NCI-H345 (cell line): ENCODE data around the gene RIMOC1.
"Not testable (repeated sequence)": the region's sequence is repeated elsewhere in the genome, so short reads cannot be mapped to it uniquely, and the experiment has no call there.

Experiments
- DNase-seq: peaks from one replicate; lab custom pipeline; 2025; lab: John Stamatoyannopoulos, UW

Gene RIMOC1

GRCh38 chr5:41891066-41891707 lies 13.0 kb upstream of the RIMOC1 start:
- no peak for DNase-seq

GRCh38 chr5:41892031-41892430 lies 12.1 kb upstream of the RIMOC1 start:
- DNase-seq, result no peak

- DNase-seq, result no peak
Observed at GRCh38 chr5:41893074-41893851, 10.9 kb upstream of the RIMOC1 start.

- DNase-seq, result no peak
Observed at GRCh38 chr5:41896230-41896629, 7.9 kb upstream of the RIMOC1 start.

- DNase-seq, result no peak
Observed at GRCh38 chr5:41903382-41903891, 707 bp upstream of the RIMOC1 start.

DNA sequence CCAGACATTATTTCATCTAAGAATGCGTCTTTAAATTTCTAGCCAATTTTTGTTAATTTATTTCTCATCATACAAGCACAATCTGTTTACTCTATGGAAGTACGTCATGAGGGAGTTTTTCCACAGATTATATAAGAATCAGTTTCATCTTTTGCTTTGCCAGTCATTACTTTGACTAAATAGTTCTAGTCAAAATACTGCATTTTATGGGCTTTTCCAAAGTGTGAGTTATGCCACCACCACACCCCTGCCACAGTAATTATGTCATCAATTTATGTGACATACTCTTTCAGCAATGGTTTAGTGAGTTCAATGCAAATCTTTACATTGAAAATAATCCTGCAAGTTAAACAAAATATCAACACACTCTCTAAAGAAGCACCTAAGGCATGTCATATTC lies 2.0 kb downstream of the RIMOC1 start:
- no peak for DNase-seq

GRCh38 chr5:41908374-41909079 lies 4.4 kb downstream of the RIMOC1 start:
- no peak for DNase-seq

- DNase-seq, result no peak
Observed at GRCh38 chr5:41918105-41918504, 14.0 kb downstream of the RIMOC1 start.

- no peak for DNase-seq
Observed at GRCh38 chr5:41921166-41921565, 17.0 kb downstream of the RIMOC1 start.

- no peak for DNase-seq
Observed at GRCh38 chr5:41921874-41922273, 17.7 kb downstream of the RIMOC1 start.

DNA sequence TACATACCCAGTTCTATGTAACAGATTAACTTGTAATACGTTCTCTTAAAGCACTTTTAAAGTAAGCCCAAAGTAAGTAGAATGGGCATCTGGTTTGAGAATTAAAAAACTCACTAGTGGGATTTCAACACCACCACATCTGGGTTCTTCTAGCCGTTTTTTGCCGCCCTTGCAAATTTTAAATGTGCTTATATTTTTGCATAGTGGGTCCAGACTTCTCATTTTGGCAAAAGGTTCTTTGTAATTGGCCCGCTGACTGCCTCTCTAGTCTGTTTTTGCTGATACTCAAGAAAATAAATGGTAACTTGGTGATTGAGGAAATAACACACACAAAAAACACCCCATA lies 20.4 kb downstream of the RIMOC1 start:
- DNase-seq, result no peak

DNA sequence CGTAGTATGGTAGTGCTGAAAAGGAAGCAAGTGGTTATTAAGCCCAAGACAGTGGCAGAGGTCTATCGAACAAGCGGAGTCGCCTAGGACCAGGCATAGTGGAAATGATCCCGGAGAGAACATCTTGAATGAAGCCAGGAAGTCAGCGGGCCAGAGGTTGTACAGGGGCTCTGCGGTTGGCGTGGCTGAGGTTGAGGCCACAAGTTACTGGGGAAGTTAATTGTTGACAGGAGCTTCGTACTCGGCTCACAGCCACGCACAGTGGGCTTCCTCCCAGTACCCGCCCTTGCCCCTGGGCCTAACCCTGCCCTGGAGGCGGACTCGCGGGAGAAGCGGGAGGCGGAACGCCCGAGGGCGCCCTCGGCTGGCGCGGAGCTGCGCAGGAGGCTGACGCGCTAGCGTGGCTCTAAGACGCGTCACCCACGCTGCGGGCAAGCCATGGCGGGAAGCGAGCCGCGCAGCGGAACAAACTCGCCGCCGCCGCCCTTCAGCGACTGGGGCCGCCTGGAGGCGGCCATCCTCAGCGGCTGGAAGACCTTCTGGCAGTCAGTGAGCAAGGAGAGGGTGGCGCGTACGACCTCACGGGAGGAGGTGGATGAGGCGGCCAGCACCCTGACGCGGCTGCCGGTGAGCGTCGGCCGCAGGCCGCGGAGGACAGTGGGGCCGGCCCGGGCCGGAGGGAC lies 20.9 kb downstream of the RIMOC1 start, which contains the start of gene FBXO4:
Gene FBXO4 (plus strand): TSS at position 410 of the 683 bp plus-strand sequence. CDS start 29 bp downstream, at position 439.
- DNase-seq, result peak; percentile 82

DNA sequence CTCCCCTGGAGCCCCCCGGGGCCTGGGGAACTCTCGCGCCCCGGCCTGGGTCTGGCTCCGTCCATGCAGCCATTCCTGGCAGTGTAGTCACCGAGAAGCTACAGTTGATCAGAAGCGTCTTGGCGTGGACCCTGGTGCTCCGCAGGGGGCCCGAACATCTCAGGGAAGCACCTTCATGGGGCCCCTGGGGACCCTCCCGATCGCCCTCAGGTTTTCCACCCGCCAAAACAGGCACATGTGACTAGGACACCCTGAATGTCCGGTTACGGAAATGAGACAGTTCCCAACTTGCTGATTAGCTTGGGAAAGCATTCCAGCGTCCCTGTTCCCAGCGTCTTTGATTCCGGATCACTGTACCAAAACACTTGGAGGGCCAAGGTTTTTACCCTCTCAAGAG lies 21.4 kb downstream of the RIMOC1 start:
- DNase-seq, result peak; percentile 23

- no peak for DNase-seq
Observed at GRCh38 chr5:41927604-41928003, 23.5 kb downstream of the RIMOC1 start.

DNA sequence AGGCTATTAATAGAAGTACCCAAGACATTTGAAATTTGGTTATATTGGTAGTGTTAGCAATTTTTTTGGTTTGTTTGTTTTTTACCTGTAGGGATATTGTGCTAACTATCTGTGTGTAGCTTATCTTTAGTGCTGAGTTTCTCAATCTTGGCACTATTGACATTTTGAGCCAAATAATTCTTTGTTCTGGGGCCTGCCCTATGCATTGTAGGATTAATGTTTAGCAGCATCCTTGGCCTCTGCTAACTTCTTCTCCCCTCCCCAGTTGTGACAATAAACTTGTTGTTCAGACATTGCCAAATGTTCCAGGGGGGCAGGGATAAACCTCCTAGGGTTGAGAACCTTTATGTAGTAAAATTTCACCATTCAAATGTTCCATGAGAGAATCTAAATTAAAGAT lies 24.9 kb downstream of the RIMOC1 start:
- DNase-seq, result no peak

GRCh38 chr5:41932770-41933169 lies 28.6 kb downstream of the RIMOC1 start:
- DNase-seq, result no peak

DNA sequence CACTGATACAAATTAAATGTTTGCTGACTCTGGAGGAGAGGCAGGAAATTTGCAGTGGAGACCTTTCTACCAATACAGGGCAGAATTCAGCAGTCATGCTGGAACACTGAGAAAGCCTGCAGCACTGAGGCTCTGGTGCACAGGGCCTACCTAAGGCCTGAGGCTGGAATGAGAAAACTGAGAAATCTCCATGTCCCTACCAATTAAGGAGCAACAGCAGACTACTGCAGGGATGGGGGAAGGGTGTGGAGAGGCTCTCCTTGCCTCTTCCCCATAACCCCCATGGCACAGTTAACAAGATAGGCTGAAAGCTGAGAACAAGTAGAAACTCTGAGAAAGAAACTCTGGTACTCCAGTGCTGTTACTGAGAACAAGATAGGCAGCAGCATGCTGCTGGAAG lies 31.4 kb downstream of the RIMOC1 start:
- DNase-seq, result no peak

GRCh38 chr5:41940641-41941040 lies 36.5 kb downstream of the RIMOC1 start:
- DNase-seq, result no peak

DNA sequence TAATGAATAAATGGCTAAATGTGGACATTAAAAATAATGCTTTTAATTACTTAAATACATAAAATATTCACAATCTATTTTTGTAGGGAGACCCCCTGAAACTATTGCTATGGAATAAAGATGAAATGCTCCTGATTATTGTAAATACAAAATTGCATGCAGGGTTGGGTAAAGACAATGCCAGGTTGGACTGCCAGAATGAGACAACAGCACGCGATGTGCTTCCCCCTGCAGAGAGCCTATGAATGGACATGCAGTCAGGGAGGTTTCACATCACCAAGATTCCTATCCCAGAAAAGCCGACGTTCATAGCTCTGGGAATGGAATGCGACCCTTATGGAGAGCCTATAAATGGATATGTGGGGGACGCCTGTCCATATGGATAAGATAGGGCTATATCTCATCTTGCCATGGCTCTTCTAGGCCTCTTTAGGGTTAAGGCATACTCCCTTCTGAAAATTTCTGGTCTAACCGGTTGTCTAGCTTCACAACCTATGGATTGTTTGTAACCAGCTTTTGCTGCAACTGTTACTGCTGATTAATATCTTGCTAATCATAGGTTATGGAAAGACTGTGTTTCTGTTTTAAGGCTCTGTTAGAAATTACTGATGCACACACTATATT lies 41.3 kb downstream of the RIMOC1 start:
- DNase-seq, result not testable (repeated sequence)

GRCh38 chr5:41951224-41951623 lies 47.1 kb downstream of the RIMOC1 start:
- DNase-seq, result no peak
